ENCODE results near the gene TRAF1. TPM values are rescaled to one million over a fixed set of nuclear protein-coding genes. Genes with fewer than 3 reads are reported as not detected.
A peak's percentile ranks its signal among the peaks of the same experiment; 100 is the strongest.

The TRAF1 gene
- total and polyA plus RNA-seq, 2 of the 13 experiments (the other 11 are each of a cell fraction or from before 2014, with no cell fraction given), result 0.44 to 1.0 TPM

DNA sequence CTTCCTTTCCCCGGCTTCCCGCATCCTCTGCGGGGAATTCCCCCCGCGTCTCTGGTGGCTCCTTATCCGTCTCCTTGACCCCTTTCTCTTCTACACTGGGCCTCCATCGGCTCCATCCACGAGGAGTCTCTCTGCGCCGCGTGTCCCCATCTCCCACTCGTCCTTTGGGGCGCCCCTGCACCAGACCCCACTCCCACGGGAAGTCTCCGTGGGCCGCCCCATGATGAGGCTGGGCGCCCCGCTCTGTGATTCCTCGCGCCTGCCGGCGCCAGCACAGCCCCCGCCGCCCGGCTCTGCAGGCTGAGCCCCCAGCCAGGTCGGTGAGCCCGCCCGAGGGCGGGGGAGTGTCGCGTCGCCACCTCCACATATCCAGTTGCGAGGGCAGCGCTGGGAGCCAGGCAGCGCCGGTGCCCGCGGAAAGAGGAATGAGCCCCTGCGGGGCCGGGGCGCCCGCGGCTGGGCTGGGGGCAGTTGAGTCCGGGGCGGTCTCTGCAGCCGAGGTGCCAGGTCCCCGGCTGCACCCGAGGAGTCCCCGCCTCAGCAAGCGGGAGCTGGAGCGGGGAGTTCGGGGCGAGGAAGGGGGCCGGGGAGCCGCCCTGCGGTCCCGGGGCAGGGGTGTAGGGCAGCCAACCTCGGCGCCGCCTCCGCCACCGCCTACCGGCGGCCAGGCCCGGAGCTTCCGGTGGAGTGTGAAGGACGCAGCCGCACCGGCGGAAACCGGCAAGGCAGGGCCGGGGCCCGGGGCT lies 2.1 kb upstream of the TRAF1 start (continued):
- TF ChIP-seq ZNF660 (CRISPR knock-in tag; IDR thresholded peaks at IDR 0.05; ENCODE audit: borderline replicate concordance, low read depth) (no peak), CC2D1A (CRISPR knock-in tag; IDR thresholded peaks at IDR 0.05) (no peak), HNRNPL (IDR thresholded peaks at IDR 0.05; ENCODE audit: low read depth, low read length) (no peak), NAIF1 (CRISPR knock-in tag; IDR thresholded peaks at IDR 0.05; ENCODE audit: borderline replicate concordance) (no peak), ZNF709 (CRISPR knock-in tag; IDR thresholded peaks at IDR 0.05) (0 out of 2 replicates have a peak, but pooled peaks have one; percentile 21), ZNF44 (CRISPR knock-in tag; IDR thresholded peaks at IDR 0.05) (no peak), ZNF687 (CRISPR knock-in tag; IDR thresholded peaks at IDR 0.05) (peak; percentile 94), NCOA5 (CRISPR knock-in tag; IDR thresholded peaks at IDR 0.05) (no peak), ZSCAN31 (CRISPR knock-in tag; IDR thresholded peaks at IDR 0.05; ENCODE audit: low read depth) (peak; percentile 84), RFXANK (CRISPR knock-in tag; IDR thresholded peaks at IDR 0.05) (no peak), NR1H2 (CRISPR knock-in tag; IDR thresholded peaks at IDR 0.05; ENCODE audit: borderline replicate concordance, low read depth) (no peak), ZNF850 (CRISPR knock-in tag; conservative IDR thresholded peaks at IDR 0.05) (no peak), GATAD2A (CRISPR knock-in tag; IDR thresholded peaks at IDR 0.05) (no peak), ELF1 (CRISPR knock-in tag; IDR thresholded peaks at IDR 0.05) (no peak), TRIM22 (IDR thresholded peaks at IDR 0.05) (no peak), RCOR2 (CRISPR knock-in tag; IDR thresholded peaks at IDR 0.05) (no peak), BCL6 (CRISPR knock-in tag; IDR thresholded peaks at IDR 0.05) (no peak; the same call in 1 of the 2 replicates), TEAD2 (CRISPR knock-in tag; IDR thresholded peaks at IDR 0.05) (no peak), ZNF501 (CRISPR knock-in tag; IDR thresholded peaks at IDR 0.05) (peak; percentile 84), ZNF430 (CRISPR knock-in tag; IDR thresholded peaks at IDR 0.05) (0 out of 2 replicates have a peak, but pooled peaks have one; percentile 47)
- TF ChIP-seq, protein P1, sequence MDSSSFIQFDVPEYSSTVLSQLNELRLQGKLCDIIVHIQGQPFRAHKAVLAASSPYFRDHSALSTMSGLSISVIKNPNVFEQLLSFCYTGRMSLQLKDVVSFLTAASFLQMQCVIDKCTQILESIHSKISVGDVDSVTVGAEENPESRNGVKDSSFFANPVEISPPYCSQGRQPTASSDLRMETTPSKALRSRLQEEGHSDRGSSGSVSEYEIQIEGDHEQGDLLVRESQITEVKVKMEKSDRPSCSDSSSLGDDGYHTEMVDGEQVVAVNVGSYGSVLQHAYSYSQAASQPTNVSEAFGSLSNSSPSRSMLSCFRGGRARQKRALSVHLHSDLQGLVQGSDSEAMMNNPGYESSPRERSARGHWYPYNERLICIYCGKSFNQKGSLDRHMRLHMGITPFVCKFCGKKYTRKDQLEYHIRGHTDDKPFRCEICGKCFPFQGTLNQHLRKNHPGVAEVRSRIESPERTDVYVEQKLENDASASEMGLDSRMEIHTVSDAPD (CRISPR knock-in tag; IDR thresholded peaks at IDR 0.05), result no peak
- TF ChIP-seq, protein P2, sequence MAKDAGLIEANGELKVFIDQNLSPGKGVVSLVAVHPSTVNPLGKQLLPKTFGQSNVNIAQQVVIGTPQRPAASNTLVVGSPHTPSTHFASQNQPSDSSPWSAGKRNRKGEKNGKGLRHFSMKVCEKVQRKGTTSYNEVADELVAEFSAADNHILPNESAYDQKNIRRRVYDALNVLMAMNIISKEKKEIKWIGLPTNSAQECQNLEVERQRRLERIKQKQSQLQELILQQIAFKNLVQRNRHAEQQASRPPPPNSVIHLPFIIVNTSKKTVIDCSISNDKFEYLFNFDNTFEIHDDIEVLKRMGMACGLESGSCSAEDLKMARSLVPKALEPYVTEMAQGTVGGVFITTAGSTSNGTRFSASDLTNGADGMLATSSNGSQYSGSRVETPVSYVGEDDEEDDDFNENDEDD (CRISPR knock-in tag; IDR thresholded peaks at IDR 0.05; ENCODE audit: borderline replicate concordance), result 0 out of 2 replicates have a peak, but pooled peaks have one; percentile 22
- TF ChIP-seq, protein P3, sequence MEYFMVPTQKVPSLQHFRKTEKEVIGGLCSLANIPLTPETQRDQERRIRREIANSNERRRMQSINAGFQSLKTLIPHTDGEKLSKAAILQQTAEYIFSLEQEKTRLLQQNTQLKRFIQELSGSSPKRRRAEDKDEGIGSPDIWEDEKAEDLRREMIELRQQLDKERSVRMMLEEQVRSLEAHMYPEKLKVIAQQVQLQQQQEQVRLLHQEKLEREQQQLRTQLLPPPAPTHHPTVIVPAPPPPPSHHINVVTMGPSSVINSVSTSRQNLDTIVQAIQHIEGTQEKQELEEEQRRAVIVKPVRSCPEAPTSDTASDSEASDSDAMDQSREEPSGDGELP (IDR thresholded peaks at IDR 0.05; ENCODE audit: borderline replicate concordance, low read depth), result peak; percentile 9; the same call in 1 of the 2 replicates

Measured in HepG2 (cell line).